Psoas muscle (tissue), 8 donors: ENCODE results near the gene SH3GL2. TPM values are rescaled to one million over a fixed set of nuclear protein-coding genes. Genes with fewer than 3 reads are reported as not detected.

ENCODE experiments used
- ATAC-seq, 4 donors: fragments of 200-7000 bp; cut with Tn5 transposase; one replicate each; pipeline ENCODE4 v1.9.1; 2020; ENCODE audit warnings: moderate library complexity in 3 of 4, mild to moderate bottlenecking in 2 of 4
- DNase-seq, 2 donors: peaks; one replicate each; pipeline ENCODE4 v3.0.0-alpha.2; 2020
- H3K27ac ChIP-seq: fragments of 200-600 bp; one replicate; pipeline ENCODE4 v1.8.0; 2022
- H3K27me3 ChIP-seq, 3 donors: fragments of 200-600 bp in 1 of 3; one replicate each; pipeline versions ENCODE4 v1.6.1 to v1.8.0; 2013 to 2022; ENCODE audit warnings: low read length in 2 of 3, mild to moderate bottlenecking in 2 of 3, moderate library complexity in 1 of 3; ENCODE audit not compliant: insufficient read depth in 3 of 3
- H3K36me3 ChIP-seq, 2 donors: fragments of 200-600 bp in 1 of 2; one replicate each; pipeline versions ENCODE4 v1.6.1 to v1.8.0; 2013 to 2022; ENCODE audit warnings: low read depth in 1 of 2, mild to moderate bottlenecking in 1 of 2, moderate library complexity in 1 of 2; ENCODE audit not compliant: insufficient read depth in 1 of 2
- H3K4me1 ChIP-seq: fragments of 200-600 bp; one replicate; pipeline ENCODE4 v1.8.0; 2022
- H3K4me3 ChIP-seq: fragments of 200-600 bp; one replicate; pipeline ENCODE4 v1.8.0; 2022; ENCODE audit warnings: mild to moderate bottlenecking
- H3K9me3 ChIP-seq: fragments of 200-600 bp; one replicate; pipeline ENCODE4 v1.8.0; 2022
- CTCF ChIP-seq: fragments of 200-600 bp; IDR thresholded peaks from one replicate; pipeline ENCODE4 v1.8.0; 2022; ENCODE audit warnings: antibody characterized with exemption
- whole genome bisulfite sequencing, 3 donors: extraction: QIAGEN DNeasy Blood & Tissue Kit; methylation state at CpG; one replicate each; pipeline versions ENCODE4 v1.1.6 to v1.1.7; 2013; 5-methylcytosine and 5-hydroxymethylcytosine counted together
- intact Hi-C, 2 donors: fragments of 100-400 bp; cut with DNase I; formaldehyde crosslinking; loops; one replicate each; pipeline versions ENCODE4 v1.11.0 to v1.14.2; 2022
- polyA plus RNA-seq, 3 donors: library from polyadenylated mRNA; stranded (reverse); fragments of 200-250 nt; gene quantifications; one replicate each; pipeline ENCODE4 v1.2.3, GENCODE V29; 2013
- total RNA-seq, 4 donors: library from RNA; stranded (reverse); fragmentation: NEBNext Ultra II Directional in 2 of 4; extraction: Animal tissue kit (Norgen Biotek cat#: 25700) in 2 of 4; gene quantifications; one replicate each; pipeline versions ENCODE4 v1.2.1 to v1.2.4, GENCODE V29; 2021 to 2023
- donor health status: healthy with polysubstance abuse.
- donor health status: DM: no; HTN: no; CAD: no; lungs with moderate emphysema.
- donor health status: Bipolar disorder and iron deficiency.
- donor health status: healthy.
- donor health status: DM: yes; HTN: yes; CAD: no.
- donor health status: DM: no; HTN: no; CAD: no.
- donor health status: DM: no; HTN: no; CAD: no.
- donor health status: DM: yes; HTN: yes; CAD: no.

The SH3GL2 gene
- total and polyA plus RNA-seq, 7 donors: 0.08 TPM; not detected in 6

GRCh38 chr9:17694336-17694735 lies 115.5 kb downstream of the SH3GL2 start:
- Histone ChIP-seq H3K27ac (no peak overlapping the region), H3K9me3 (no peaks in the 10 kb centered on the region), H3K36me3 (no peaks in the 10 kb centered on the region), H3K27me3 (no peaks in the 10 kb centered on the region), H3K4me3 (no peak overlapping the region), H3K4me1 (no peaks in the 10 kb centered on the region)
- no peak for TF ChIP-seq CTCF
- DNase-seq (no peak), ATAC-seq (no peak)
- intact Hi-C loops: no loop called here
- 83 to 89% (median 89%) methylated on average over 2 of the region's 2 CpGs for WGBS, 3 donors

GRCh38 chr9:17695482-17695881 lies 116.6 kb downstream of the SH3GL2 start:
- DNase-seq: no peak
- H3K36me3 ChIP-seq: no peaks in the 10 kb centered on the region
- no peaks in the 10 kb centered on the region for H3K9me3 ChIP-seq
- no peak overlapping the region for H3K4me3 ChIP-seq
- no peaks in the 10 kb centered on the region for H3K4me1 ChIP-seq
- intact Hi-C loops: no loop called here
- TF ChIP-seq CTCF: no peak
- no peaks in the 10 kb centered on the region for H3K27me3 ChIP-seq
- WGBS, 3 donors: 43 to 54% (median 45%) methylated on average over 3 of the region's 3 CpGs
- H3K27ac ChIP-seq: no peak overlapping the region
- ATAC-seq: no peak

GRCh38 chr9:17699615-17700330 lies 120.9 kb downstream of the SH3GL2 start:
- intact Hi-C loops: loop anchor here in 1 of 2 donors (10.0 kb wide), 1 partner anchor 55 kb away; no protein-coding TSS in a partner anchor

GRCh38 chr9:17706347-17706746 lies 127.5 kb downstream of the SH3GL2 start:
- Histone ChIP-seq H3K9me3 (no peaks in the 10 kb centered on the region), H3K4me3 (no peak overlapping the region), H3K36me3 (no peaks in the 10 kb centered on the region), H3K27me3 (no peaks in the 10 kb centered on the region), H3K4me1 (no peaks in the 10 kb centered on the region), H3K27ac (no peak overlapping the region)
- ATAC-seq: no peak
- no peak for DNase-seq
- TF ChIP-seq CTCF: no peak
- WGBS, 3 donors: 79 to 81% (median 79%) methylated on average over 2 of the region's 2 CpGs
- intact Hi-C loops: loop anchor here in 1 of 2 donors (10.0 kb wide), 1 partner anchor 48 kb away; no protein-coding TSS in a partner anchor

More at GRCh38 chr9:17699615-17700330, 120.9 kb downstream of the SH3GL2 start:
- WGBS, 3 donors: 73 to 77% (median 76%) methylated on average over 3 of the region's 3 CpGs
- H3K9me3 ChIP-seq: no peaks in the 10 kb centered on the region
- no peaks in the 10 kb centered on the region for H3K4me1 ChIP-seq
- no peak for TF ChIP-seq CTCF
- no peak for DNase-seq
- no peak for ATAC-seq
- H3K36me3 ChIP-seq: no peaks in the 10 kb centered on the region
- H3K27me3 ChIP-seq: no peaks in the 10 kb centered on the region
- no peak overlapping the region for H3K27ac ChIP-seq
- H3K4me3 ChIP-seq: no peak overlapping the region

GRCh38 chr9:17719053-17719452 lies 140.2 kb downstream of the SH3GL2 start:
- Histone ChIP-seq H3K27ac (no peak overlapping the region), H3K9me3 (no peaks in the 10 kb centered on the region), H3K27me3 (no peaks in the 10 kb centered on the region), H3K36me3 (no peaks in the 10 kb centered on the region), H3K4me3 (no peak overlapping the region), H3K4me1 (no peaks in the 10 kb centered on the region)
- intact Hi-C loops: no loop called here
- ATAC-seq (no peak), DNase-seq (no peak)
- TF ChIP-seq CTCF: no peak
- WGBS, 3 donors: 24 to 47% (median 38%) methylated on average over 1 of the region's 1 CpG
